Ishikawa (cell line): ENCODE data around the gene ASH1L.

ENCODE experiments used
- CEBPB ChIP-seq: IDR thresholded peaks from 2 replicates; pipeline ENCODE4 v1.6.1; 2012
- CREB1 ChIP-seq: IDR thresholded peaks from 2 replicates; pipeline ENCODE4 v1.6.1; 2012; ENCODE audit warnings: low read depth
- EGR1 ChIP-seq: IDR thresholded peaks from 2 replicates; pipeline ENCODE4 v1.6.1; 2012
- EP300 ChIP-seq: IDR thresholded peaks from 2 replicates; pipeline ENCODE4 v1.6.1; 2012; ENCODE audit warnings: borderline replicate concordance
- FOXM1 ChIP-seq: IDR thresholded peaks from 2 replicates; pipeline ENCODE4 v1.6.1; 2012; ENCODE audit warnings: low read depth, borderline replicate concordance
- MAX ChIP-seq: IDR thresholded peaks from 2 replicates; pipeline ENCODE4 v1.6.1; 2012
- NFIC ChIP-seq: IDR thresholded peaks from 2 replicates; pipeline ENCODE4 v1.6.1; 2012
- RAD21 ChIP-seq: IDR thresholded peaks from 2 replicates; pipeline ENCODE4 v1.6.1; 2012; ENCODE audit warnings: low read depth
- TAF1 ChIP-seq: IDR thresholded peaks from 2 replicates; pipeline ENCODE4 v1.6.1; 2012; ENCODE audit warnings: low read depth, mild to moderate bottlenecking
- TCF12 ChIP-seq: IDR thresholded peaks from 2 replicates; pipeline ENCODE4 v1.6.1; 2012; ENCODE audit warnings: low read depth
- TEAD4 ChIP-seq: IDR thresholded peaks from 2 replicates; pipeline ENCODE4 v1.6.1; 2012
- YY1 ChIP-seq: IDR thresholded peaks from 2 replicates; pipeline ENCODE4 v1.6.1; 2012; ENCODE audit warnings: low read depth
- ZBTB7A ChIP-seq: IDR thresholded peaks from 2 replicates; pipeline ENCODE4 v1.6.1; 2012; ENCODE audit warnings: low read depth
- TF ChIP-seq, protein P1 (sequence below): IDR thresholded peaks from 2 replicates; pipeline ENCODE4 v1.6.1; 2012
- TF ChIP-seq, protein P2 (sequence below): IDR thresholded peaks from 2 replicates; pipeline ENCODE4 v1.6.1; 2012; ENCODE audit warnings: low read depth, mild to moderate bottlenecking

The ASH1L gene

GRCh38 chr1:155322571-155322952, 240.0 kb downstream of the ASH1L start:
- TF ChIP-seq TAF1: no peak
- no peak for TF ChIP-seq CREB1
- no peak for TF ChIP-seq ZBTB7A
- TF ChIP-seq TEAD4: no peak
- TF ChIP-seq EGR1: no peak
- TF ChIP-seq, protein P1, sequence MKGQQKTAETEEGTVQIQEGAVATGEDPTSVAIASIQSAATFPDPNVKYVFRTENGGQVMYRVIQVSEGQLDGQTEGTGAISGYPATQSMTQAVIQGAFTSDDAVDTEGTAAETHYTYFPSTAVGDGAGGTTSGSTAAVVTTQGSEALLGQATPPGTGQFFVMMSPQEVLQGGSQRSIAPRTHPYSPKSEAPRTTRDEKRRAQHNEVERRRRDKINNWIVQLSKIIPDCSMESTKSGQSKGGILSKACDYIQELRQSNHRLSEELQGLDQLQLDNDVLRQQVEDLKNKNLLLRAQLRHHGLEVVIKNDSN: no peak
- TF ChIP-seq TCF12: no peak
- TF ChIP-seq, protein P2, sequence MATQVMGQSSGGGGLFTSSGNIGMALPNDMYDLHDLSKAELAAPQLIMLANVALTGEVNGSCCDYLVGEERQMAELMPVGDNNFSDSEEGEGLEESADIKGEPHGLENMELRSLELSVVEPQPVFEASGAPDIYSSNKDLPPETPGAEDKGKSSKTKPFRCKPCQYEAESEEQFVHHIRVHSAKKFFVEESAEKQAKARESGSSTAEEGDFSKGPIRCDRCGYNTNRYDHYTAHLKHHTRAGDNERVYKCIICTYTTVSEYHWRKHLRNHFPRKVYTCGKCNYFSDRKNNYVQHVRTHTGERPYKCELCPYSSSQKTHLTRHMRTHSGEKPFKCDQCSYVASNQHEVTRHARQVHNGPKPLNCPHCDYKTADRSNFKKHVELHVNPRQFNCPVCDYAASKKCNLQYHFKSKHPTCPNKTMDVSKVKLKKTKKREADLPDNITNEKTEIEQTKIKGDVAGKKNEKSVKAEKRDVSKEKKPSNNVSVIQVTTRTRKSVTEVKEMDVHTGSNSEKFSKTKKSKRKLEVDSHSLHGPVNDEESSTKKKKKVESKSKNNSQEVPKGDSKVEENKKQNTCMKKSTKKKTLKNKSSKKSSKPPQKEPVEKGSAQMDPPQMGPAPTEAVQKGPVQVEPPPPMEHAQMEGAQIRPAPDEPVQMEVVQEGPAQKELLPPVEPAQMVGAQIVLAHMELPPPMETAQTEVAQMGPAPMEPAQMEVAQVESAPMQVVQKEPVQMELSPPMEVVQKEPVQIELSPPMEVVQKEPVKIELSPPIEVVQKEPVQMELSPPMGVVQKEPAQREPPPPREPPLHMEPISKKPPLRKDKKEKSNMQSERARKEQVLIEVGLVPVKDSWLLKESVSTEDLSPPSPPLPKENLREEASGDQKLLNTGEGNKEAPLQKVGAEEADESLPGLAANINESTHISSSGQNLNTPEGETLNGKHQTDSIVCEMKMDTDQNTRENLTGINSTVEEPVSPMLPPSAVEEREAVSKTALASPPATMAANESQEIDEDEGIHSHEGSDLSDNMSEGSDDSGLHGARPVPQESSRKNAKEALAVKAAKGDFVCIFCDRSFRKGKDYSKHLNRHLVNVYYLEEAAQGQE: no peak
- no peak for TF ChIP-seq RAD21
- TF ChIP-seq CEBPB: no peak
- no peak for TF ChIP-seq FOXM1
- no peak for TF ChIP-seq YY1
- no peak for TF ChIP-seq NFIC
- TF ChIP-seq EP300: no peak
- TF ChIP-seq MAX: no peak

- TF ChIP-seq CEBPB: no peak
- TF ChIP-seq ZBTB7A: no peak
These were observed 240.7 kb downstream of the ASH1L start for GRCh38 chr1:155321639-155322503.

GRCh38 chr1:155320661-155321617, 241.7 kb downstream of the ASH1L start, which contains the start of gene RUSC1:
TSS of gene RUSC1 (plus strand) at chr1:155320894. CDS start at chr1:155321774, 880 bp downstream.
- TF ChIP-seq ZBTB7A: no peak
- no peak for TF ChIP-seq RAD21
- TF ChIP-seq, protein P2: no peak

- no peak for TF ChIP-seq YY1
- TF ChIP-seq, protein P1: no peak
- TF ChIP-seq TCF12: no peak
- no peak for TF ChIP-seq EGR1
- TF ChIP-seq TEAD4: no peak
- TF ChIP-seq MAX: no peak
- no peak for TF ChIP-seq CREB1
These were observed 242.4 kb downstream of the ASH1L start for GRCh38 chr1:155320252-155320651.

DNA sequence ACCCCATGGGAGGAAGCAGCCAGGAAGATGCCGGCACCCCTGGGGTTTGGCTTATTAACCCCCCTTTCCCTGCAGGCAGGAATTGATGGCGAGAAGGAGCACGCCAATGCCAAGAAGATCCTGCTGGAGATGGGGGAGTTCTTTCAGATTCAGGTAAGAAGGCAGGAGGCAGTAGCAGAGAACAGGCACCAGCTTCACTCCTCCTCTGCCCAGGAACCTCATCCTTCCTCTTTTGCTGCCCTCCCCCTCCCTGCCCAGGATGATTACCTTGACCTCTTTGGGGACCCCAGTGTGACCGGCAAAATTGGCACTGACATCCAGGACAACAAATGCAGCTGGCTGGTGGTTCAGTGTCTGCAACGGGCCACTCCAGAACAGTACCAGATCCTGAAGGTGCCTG, 243.1 kb downstream of the ASH1L start:
- TF ChIP-seq TEAD4 (no peak), RAD21 (no peak), FOXM1 (no peak), TCF12 (no peak), CREB1 (no peak), MAX (no peak), YY1 (no peak), TAF1 (no peak), ZBTB7A (no peak), EGR1 (no peak), NFIC (no peak), EP300 (no peak), CEBPB (no peak)
- TF ChIP-seq, protein P1: no peak
- TF ChIP-seq, protein P2: no peak
